ENCODE data around the gene PLCG1.

- TF ChIP-seq CTCF (conservative IDR thresholded peaks at IDR 0.05; ENCODE audit: low read depth in 2 of 2) (no peak), POLR2AphosphoS5 (IDR thresholded peaks at IDR 0.05; ENCODE audit: low read depth) (no peak), REST (IDR thresholded peaks at IDR 0.05; ENCODE audit: unreplicated experiment) (no peak), STAT1 (IDR thresholded peaks at IDR 0.05; ENCODE audit: unreplicated experiment) (no peak), EZH2 (IDR thresholded peaks at IDR 0.05; ENCODE audit: low read depth, unreplicated experiment) (no peak), EZH2phosphoT487 (IDR thresholded peaks at IDR 0.05; ENCODE audit: unreplicated experiment) (no peak), ETS1 (IDR thresholded peaks at IDR 0.05) (no peak), ZNF331 (CRISPR knock-in tag; IDR thresholded peaks at IDR 0.05; ENCODE audit: low read depth) (no peak), JUNB (IDR thresholded peaks at IDR 0.05; ENCODE audit: unreplicated experiment) (no peak), CREB1 (CRISPR knock-in tag; IDR thresholded peaks at IDR 0.05; ENCODE audit: low read depth) (no peak), NANOG (IDR thresholded peaks at IDR 0.05; ENCODE audit: borderline replicate concordance) (no peak)
Measured at GRCh38 chr20:41224281-41224680, 86.9 kb downstream of the PLCG1 start.

Measured in GM23338 (cell line).